H1 (cell line): ENCODE results near the gene RHEB. TPM values are rescaled to one million over a fixed set of nuclear protein-coding genes. Genes with fewer than 3 reads are reported as not detected.

Experiments
- BRCA1 ChIP-seq: IDR thresholded peaks from 2 replicates; pipeline ENCODE4 v1.6.1; 2012; ENCODE audit warnings: low read depth, low read length, improper control_type of control experiment
- EGR1 ChIP-seq: IDR thresholded peaks from 2 replicates; pipeline ENCODE4 v1.6.1; 2011; ENCODE audit warnings: low read depth, low read length, borderline replicate concordance
- POLR2A ChIP-seq, 2 experiments: IDR thresholded peaks; 1 replicate in 1 of 2; 2 replicates in 1 of 2; pipeline ENCODE4 v1.6.1; 2011; ENCODE audit warnings: low read depth in 2 of 2, low read length in 2 of 2, mild to moderate bottlenecking in 2 of 2; ENCODE audit errors: control extremely low read depth in 1 of 2
- SAP30 ChIP-seq: fragments of 300-600 bp; sonication (generic); IDR thresholded peaks from 2 replicates; pipeline ENCODE4 v1.7.1; 2012; ENCODE audit warnings: low read length, moderate library complexity, mild to moderate bottlenecking, inconsistent platforms; ENCODE audit not compliant: insufficient read depth, insufficient replicate concordance
- SIN3A ChIP-seq, 2 experiments: IDR thresholded peaks in 1 of 2; conservative IDR thresholded peaks in 1 of 2; 2 replicates each; pipeline ENCODE4 v1.6.1; 2011 to 2012; ENCODE audit warnings: low read length in 2 of 2, improper control_type of control experiment in 1 of 2, low read depth in 1 of 2, mild to moderate bottlenecking in 1 of 2
- SUZ12 ChIP-seq: fragments of 200-600 bp; sonication (generic); IDR thresholded peaks from 2 replicates; pipeline ENCODE4 v1.6.1; 2012; ENCODE audit warnings: mild to moderate bottlenecking, inconsistent platforms, low read length, moderate library complexity, mixed read lengths
- polyA plus RNA-seq, 7 experiments: library from polyadenylated mRNA; depleted of rRNA in 3 of 7; stranded (reverse) in 5 of 7; unstranded in 2 of 7; fragments of >200 nt in 5 of 7; fragments of 200-250 nt in 2 of 7; gene quantifications; 1 replicate in 5 of 7; 2 replicates in 1 of 7; 4 replicates in 1 of 7; pipeline versions ENCODE4 v1.2.1 to v1.2.3, GENCODE V29; 2011 to 2013; ENCODE audit warnings: missing spikeins in 2 of 7, mixed read lengths in 2 of 7
- total RNA-seq: library from RNA; stranded (reverse); fragmentation: NEBNext Ultra II Directional; extraction: Animal tissue kit (Norgen Biotek cat#: 25700); gene quantifications from 2 replicates; pipeline ENCODE4 v1.2.1, GENCODE V29; 2021

Gene RHEB
- total and polyA plus RNA-seq, 2 of the 8 experiments (the other 6 are each of a cell fraction or from before 2014, with no cell fraction given) = 60.8 to 132 TPM

- no peak for TF ChIP-seq SIN3A (conservative IDR thresholded peaks at IDR 0.05 in 1 of 2, IDR thresholded peaks at IDR 0.05 in 1 of 2; ENCODE audit: low read depth in 1 of 2, low read length in 2 of 2)
- no peak for TF ChIP-seq EGR1
- no peak for TF ChIP-seq SUZ12
- TF ChIP-seq SAP30 = no peak
- TF ChIP-seq POLR2A (IDR thresholded peaks at IDR 0.05; ENCODE audit: control extremely low read depth in 1 of 2, low read depth in 2 of 2, low read length in 2 of 2) = no peak
- TF ChIP-seq BRCA1 = no peak
These were observed 14.9 kb downstream of the RHEB start (continued) for GRCh38 chr7:151504715-151505326.
